Fibroblast of pulmonary artery (primary cell): Measurements from ENCODE around the gene CFAP20.

Experiments used
- DNase-seq: peaks from one replicate; pipeline ENCODE4 v3.0.0-alpha.2; 2010; ENCODE audit warnings: low read depth
- H3K4me3 ChIP-seq: replicated peaks from 2 replicates; pipeline ENCODE4 v1.5.1; 2011; ENCODE audit warnings: low read depth, mild to moderate bottlenecking, control low read depth, low read length, moderate library complexity
- TF ChIP-seq, protein P1 (sequence below): IDR thresholded peaks from 2 replicates; pipeline ENCODE4 v1.5.1; 2011; ENCODE audit warnings: mild to moderate bottlenecking, control low read depth, low read length, inconsistent platforms; ENCODE audit errors: missing control alignments

CFAP20 gene

DNA sequence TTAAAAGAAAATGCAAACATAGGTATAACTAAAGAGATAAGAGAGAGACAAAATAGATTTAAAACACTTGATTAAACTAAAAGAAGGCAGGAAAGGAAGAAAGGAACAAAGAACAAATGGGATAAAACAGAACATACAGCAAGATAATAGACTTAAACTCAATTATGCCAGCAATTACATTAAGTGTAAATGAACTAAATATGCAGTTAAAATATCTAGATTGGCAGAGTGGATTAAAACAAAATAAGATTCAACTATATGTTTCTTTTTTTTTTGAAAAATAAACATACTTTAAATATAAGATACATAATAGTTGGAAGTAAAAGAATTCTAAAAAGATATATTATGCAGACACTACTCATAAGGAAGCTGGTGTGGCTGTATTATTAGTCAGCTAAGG lies 9.7 kb upstream of the CFAP20 start:
- TF ChIP-seq, protein P1, sequence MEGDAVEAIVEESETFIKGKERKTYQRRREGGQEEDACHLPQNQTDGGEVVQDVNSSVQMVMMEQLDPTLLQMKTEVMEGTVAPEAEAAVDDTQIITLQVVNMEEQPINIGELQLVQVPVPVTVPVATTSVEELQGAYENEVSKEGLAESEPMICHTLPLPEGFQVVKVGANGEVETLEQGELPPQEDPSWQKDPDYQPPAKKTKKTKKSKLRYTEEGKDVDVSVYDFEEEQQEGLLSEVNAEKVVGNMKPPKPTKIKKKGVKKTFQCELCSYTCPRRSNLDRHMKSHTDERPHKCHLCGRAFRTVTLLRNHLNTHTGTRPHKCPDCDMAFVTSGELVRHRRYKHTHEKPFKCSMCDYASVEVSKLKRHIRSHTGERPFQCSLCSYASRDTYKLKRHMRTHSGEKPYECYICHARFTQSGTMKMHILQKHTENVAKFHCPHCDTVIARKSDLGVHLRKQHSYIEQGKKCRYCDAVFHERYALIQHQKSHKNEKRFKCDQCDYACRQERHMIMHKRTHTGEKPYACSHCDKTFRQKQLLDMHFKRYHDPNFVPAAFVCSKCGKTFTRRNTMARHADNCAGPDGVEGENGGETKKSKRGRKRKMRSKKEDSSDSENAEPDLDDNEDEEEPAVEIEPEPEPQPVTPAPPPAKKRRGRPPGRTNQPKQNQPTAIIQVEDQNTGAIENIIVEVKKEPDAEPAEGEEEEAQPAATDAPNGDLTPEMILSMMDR, result no peak
- H3K4me3 ChIP-seq, result no peak overlapping the region
- DNase-seq, result no peak

DNA sequence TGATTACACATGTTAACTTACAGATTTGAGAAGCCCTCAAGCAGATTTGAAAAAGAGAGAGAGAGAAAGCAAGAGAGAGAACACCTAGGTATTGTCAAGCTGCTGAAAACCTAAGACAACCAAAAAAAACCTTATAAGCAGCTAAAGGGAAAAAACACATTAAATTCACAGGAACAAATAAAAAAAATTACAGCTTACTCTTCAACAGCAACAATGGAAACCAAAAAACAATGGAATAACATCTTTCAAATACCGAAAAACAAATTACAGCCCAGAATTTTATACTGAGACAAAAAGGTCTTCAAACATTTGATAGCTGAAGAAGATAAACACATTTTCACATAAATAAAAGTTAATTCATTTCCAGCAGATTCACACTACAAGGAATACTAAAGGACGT lies 8.4 kb upstream of the CFAP20 start:
- DNase-seq, result no peak
- no peak overlapping the region for H3K4me3 ChIP-seq
- TF ChIP-seq, protein P1, result no peak

DNA sequence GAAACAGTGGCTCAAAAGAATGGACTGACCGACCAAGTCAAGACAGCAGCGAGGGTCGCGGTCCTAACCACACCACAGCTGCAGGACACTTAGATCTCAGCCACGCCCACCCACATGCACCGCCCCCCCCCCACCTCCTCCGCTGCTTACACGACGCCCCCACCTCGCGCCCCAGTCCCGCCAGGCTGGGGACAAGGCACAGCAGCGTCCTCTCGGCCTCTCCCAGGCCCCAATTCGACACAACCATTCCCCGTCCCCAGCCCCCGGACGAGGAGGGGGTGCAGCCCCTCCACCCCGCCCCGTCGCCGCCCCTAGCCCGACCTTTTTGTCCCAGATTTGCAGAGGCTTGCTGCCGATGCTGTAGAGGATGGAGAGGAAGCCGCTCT lies 477 bp downstream of the CFAP20 start:
- TF ChIP-seq, protein P1, result no peak
- no peak for DNase-seq
- H3K4me3 ChIP-seq, result peak overlapping the region; percentile 91

GRCh38 chr16:58128181-58128631 lies 975 bp downstream of the CFAP20 start:
- peak overlapping the region; percentile 91 for H3K4me3 ChIP-seq
- TF ChIP-seq, protein P1, result no peak
- no peak for DNase-seq

DNA sequence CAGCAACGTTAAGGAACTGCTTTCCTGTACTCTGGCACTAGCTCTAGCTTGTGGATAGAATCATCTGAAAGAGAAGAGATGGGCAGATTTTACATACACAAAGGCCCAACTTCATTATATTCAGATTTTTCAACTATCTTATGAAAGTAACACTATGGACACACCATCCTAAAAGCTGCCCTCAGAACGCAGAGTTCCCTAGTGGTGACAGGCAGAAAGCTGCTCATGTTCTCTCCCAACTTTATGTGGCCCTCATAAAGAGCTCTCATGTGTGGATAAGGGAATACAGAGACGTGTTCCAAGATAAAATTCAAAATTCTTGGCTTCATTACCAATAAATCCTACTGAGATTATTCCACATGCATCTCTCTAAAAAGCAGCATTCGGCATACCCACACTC lies 1.5 kb downstream of the CFAP20 start:
- peak overlapping the region; percentile 91 for H3K4me3 ChIP-seq
- no peak for DNase-seq
- TF ChIP-seq, protein P1, result peak; percentile 27

GRCh38 chr16:58127033-58127556 lies 2.1 kb downstream of the CFAP20 start:
- DNase-seq, result peak; percentile 75
- H3K4me3 ChIP-seq, result peak overlapping the region; percentile 91
- TF ChIP-seq, protein P1, result peak; percentile 42

GRCh38 chr16:58126451-58126961 lies 2.7 kb downstream of the CFAP20 start:
- DNase-seq, result no peak
- peak overlapping the region; percentile 91 for H3K4me3 ChIP-seq
- TF ChIP-seq, protein P1, result no peak
